Right renal pelvis (tissue), 4 donors: Measurements from ENCODE around the gene GPC4. TPM values are rescaled to one million over a fixed set of nuclear protein-coding genes. Genes with fewer than 3 reads are reported as not detected.

Experiments used
- polyA plus RNA-seq, 4 donors: library from polyadenylated mRNA; unstranded; fragments of 120-200 nt; gene quantifications; one replicate each; pipeline ENCODE4 v1.2.1, GENCODE V29; 2013; ENCODE audit not compliant: insufficient read length in 4 of 4

Gene GPC4
- polyA plus RNA-seq, 4 donors = 20.8 to 25.2 (median 23.3) TPM

Other genes starting within 250 kb of the GPC4 start
- gene TFDP3, start 197.1 kb downstream of the GPC4 start, polyA plus RNA-seq = under 1 TPM in 1 of 4 donors, not detected in 3; 0.05 TPM